HEK293T (cell line): ENCODE results near the gene LCLAT1.

Experiments
- CTCF ChIA-PET: fragments of 350-600 bp; formaldehyde crosslinking; extraction: SDS; loops from one replicate; lab custom pipeline; 2021; ENCODE audit warnings: antibody characterized with exemption, inconsistent platforms; lab: Yijun Ruan, JAX
- POLR2A ChIA-PET: fragments of 350-600 bp; formaldehyde crosslinking; extraction: SDS; loops from one replicate; lab custom pipeline; 2020; ENCODE audit warnings: antibody characterized with exemption, inconsistent platforms; lab: Yijun Ruan, JAX
- DNase-seq: peaks from one replicate; pipeline ENCODE4 v3.0.0; 2012; ENCODE audit warnings: mixed read lengths; ENCODE audit errors: extremely low spot score
- ARNT ChIP-seq: fragments of 450-650 bp; IDR thresholded peaks from 2 replicates; pipeline ENCODE4 v1.6.1; 2017; ENCODE audit warnings: mild to moderate bottlenecking
- BHLHE40 ChIP-seq: fragments of 450-650 bp; IDR thresholded peaks from 2 replicates; pipeline ENCODE4 v1.6.1; 2016; ENCODE audit warnings: mild to moderate bottlenecking, moderate library complexity, borderline replicate concordance
- CTBP1 ChIP-seq: fragments of 450-650 bp; IDR thresholded peaks from 2 replicates; pipeline ENCODE4 v1.6.1; 2016; ENCODE audit warnings: borderline replicate concordance
- ELF4 ChIP-seq: fragments of 450-650 bp; IDR thresholded peaks from 2 replicates; pipeline ENCODE4 v1.6.1; 2017; ENCODE audit warnings: antibody characterized with exemption
- FOXA1 ChIP-seq: fragments of 450-650 bp; IDR thresholded peaks from 2 replicates; pipeline ENCODE4 v1.6.1; 2016; ENCODE audit warnings: mild to moderate bottlenecking
- FOXK2 ChIP-seq: fragments of 450-650 bp; IDR thresholded peaks from 2 replicates; pipeline ENCODE4 v1.6.1; 2016; ENCODE audit warnings: mild to moderate bottlenecking
- FOXM1 ChIP-seq: fragments of 450-650 bp; IDR thresholded peaks from 2 replicates; pipeline ENCODE4 v1.6.1; 2017; ENCODE audit warnings: mild to moderate bottlenecking, borderline replicate concordance
- HDGF ChIP-seq: fragments of 450-650 bp; IDR thresholded peaks from 2 replicates; pipeline ENCODE4 v1.6.1; 2017; ENCODE audit warnings: antibody characterized with exemption, borderline replicate concordance
- L3MBTL2 ChIP-seq: fragments of 450-650 bp; conservative IDR thresholded peaks from 2 replicates; pipeline ENCODE4 v1.6.1; 2016; ENCODE audit warnings: mild to moderate bottlenecking
- LEF1 ChIP-seq: fragments of 450-650 bp; IDR thresholded peaks from 2 replicates; pipeline ENCODE4 v1.6.1; 2017; ENCODE audit warnings: mild to moderate bottlenecking, borderline replicate concordance
- NFRKB ChIP-seq: fragments of 450-650 bp; IDR thresholded peaks from 2 replicates; pipeline ENCODE4 v1.6.1; 2016; ENCODE audit warnings: mild to moderate bottlenecking, moderate library complexity
- PKNOX1 ChIP-seq: fragments of 450-650 bp; IDR thresholded peaks from 2 replicates; pipeline ENCODE4 v1.6.1; 2016
- SP1 ChIP-seq: fragments of 450-650 bp; IDR thresholded peaks from 2 replicates; pipeline ENCODE4 v1.6.1; 2017
- SUZ12 ChIP-seq: fragments of 450-650 bp; IDR thresholded peaks from 2 replicates; pipeline ENCODE4 v1.6.1; 2016; ENCODE audit warnings: mild to moderate bottlenecking
- TARDBP ChIP-seq: fragments of 450-650 bp; IDR thresholded peaks from 2 replicates; pipeline ENCODE4 v1.6.1; 2016
- ZNF384 ChIP-seq: fragments of 450-650 bp; IDR thresholded peaks from 2 replicates; pipeline ENCODE4 v1.6.1; 2016

Gene LCLAT1

GRCh38 chr2:30428827-30429461, 18.1 kb upstream of the LCLAT1 start:
- no peak for DNase-seq
- ChIA-PET POLR2A (interaction anchor here (0.8 to 0.9 kb wide), 2 partner anchors 18 kb away, joined by 3 to 4 read pairs; partner anchors contain the start of gene LCLAT1), CTCF (no interaction called here)

GRCh38 chr2:30433541-30434299, 13.3 kb upstream of the LCLAT1 start:
- TF ChIP-seq NFRKB (no peak), SP1 (no peak), FOXA1 (no peak), ELF4 (no peak), FOXK2 (no peak), HDGF (no peak), CTBP1 (no peak), L3MBTL2 (no peak)
- POLR2A ChIA-PET: no interaction called here
- CTCF ChIA-PET: no interaction called here
- no peak for DNase-seq

More at GRCh38 chr2:30428827-30429461, 18.1 kb upstream of the LCLAT1 start:
- no peak for TF ChIP-seq ARNT
- TF ChIP-seq BHLHE40: no peak
- no peak for TF ChIP-seq CTBP1
- TF ChIP-seq NFRKB: no peak
- no peak for TF ChIP-seq FOXK2
- TF ChIP-seq PKNOX1: no peak
- no peak for TF ChIP-seq SP1
- TF ChIP-seq HDGF: no peak
- no peak for TF ChIP-seq ZNF384

GRCh38 chr2:30434708-30435107, 12.3 kb upstream of the LCLAT1 start:
- DNase-seq: no peak
- TF ChIP-seq ZNF384 (no peak), L3MBTL2 (no peak), SP1 (no peak), CTBP1 (no peak), PKNOX1 (no peak), SUZ12 (no peak), FOXK2 (no peak), LEF1 (no peak), FOXM1 (no peak), FOXA1 (no peak), TARDBP (no peak)
- ChIA-PET POLR2A (no interaction called here), CTCF (no interaction called here)

GRCh38 chr2:30436859-30437435, 10.1 kb upstream of the LCLAT1 start:
- ChIA-PET CTCF (no interaction called here), POLR2A (interaction anchor here (0.7 to 1.8 kb wide), 3 partner anchors 9 to 15 kb away, joined by 3 to 4 read pairs (median 4); partner anchors contain the start of gene LCLAT1)
- TF ChIP-seq NFRKB: no peak
- no peak for TF ChIP-seq ELF4
- no peak for TF ChIP-seq FOXK2
- no peak for TF ChIP-seq BHLHE40
- no peak for TF ChIP-seq ZNF384
- TF ChIP-seq SP1: no peak
- TF ChIP-seq SUZ12: no peak
- no peak for TF ChIP-seq FOXA1
- TF ChIP-seq HDGF: no peak
- no peak for TF ChIP-seq PKNOX1
- no peak for TF ChIP-seq L3MBTL2
- TF ChIP-seq TARDBP: no peak
- no peak for TF ChIP-seq ARNT
- TF ChIP-seq FOXM1: no peak
- no peak for TF ChIP-seq LEF1
- no peak for TF ChIP-seq CTBP1
- DNase-seq: no peak

- no peak for DNase-seq
- ChIA-PET POLR2A (interaction anchor here (1.8 kb wide), 1 partner anchor 16 kb away, joined by 4 read pairs; no protein-coding TSS in a partner anchor), CTCF (interaction anchor here (0.6 kb wide), 1 partner anchor 273 kb away, joined by 5 read pairs; no protein-coding TSS in a partner anchor)
- TF ChIP-seq SP1 (no peak), FOXA1 (no peak), L3MBTL2 (no peak), SUZ12 (no peak), FOXM1 (no peak), HDGF (no peak)
Measured at GRCh38 chr2:30437809-30438548, 9.1 kb upstream of the LCLAT1 start.
